PFSK-1 (cell line): ENCODE measurements around the gene FSD2.

Source experiments
- FOXP2 ChIP-seq: optimal IDR thresholded peaks from 2 replicates; pipeline ENCODE3; 2011; ENCODE audit warnings: borderline replicate concordance, control low read depth, inconsistent platforms; ENCODE audit not compliant: insufficient read depth; ENCODE audit errors: extremely low read length, extremely low read depth
- POLR2AphosphoS5 ChIP-seq: IDR thresholded peaks from 2 replicates; pipeline ENCODE4 v1.6.1; 2012; ENCODE audit warnings: low read depth, mild to moderate bottlenecking, control low read depth, low read length, moderate library complexity
- REST ChIP-seq, 2 experiments: IDR thresholded peaks; 2 replicates each; pipeline versions ENCODE4 v1.6.1 to v1.8.0; 2011 to 2012; ENCODE audit warnings: low read depth in 2 of 2, low read length in 2 of 2, control low read depth in 1 of 2, inconsistent platforms in 1 of 2, mild to moderate bottlenecking in 1 of 2, moderate library complexity in 1 of 2; ENCODE audit not compliant: insufficient read depth in 1 of 2
- SIN3A ChIP-seq: IDR thresholded peaks from 2 replicates; pipeline ENCODE4 v1.6.1; 2012; ENCODE audit warnings: mild to moderate bottlenecking, low read length, moderate library complexity, borderline replicate concordance; ENCODE audit not compliant: insufficient read depth
- TAF1 ChIP-seq: IDR thresholded peaks from 2 replicates; pipeline ENCODE4 v1.6.1; 2012; ENCODE audit warnings: low read length, control low read depth, borderline replicate concordance; ENCODE audit not compliant: insufficient read depth

Gene FSD2

GRCh38 chr15:82710926-82711490, 94.9 kb downstream of the FSD2 start:
- no peak for TF ChIP-seq TAF1
- no peak for TF ChIP-seq SIN3A
- no peak for TF ChIP-seq FOXP2
- TF ChIP-seq REST (IDR thresholded peaks at IDR 0.05; ENCODE audit: insufficient read depth in 1 of 2, low read depth in 2 of 2, low read length in 2 of 2), result no peak
- no peak for TF ChIP-seq POLR2AphosphoS5

- no peak for TF ChIP-seq TAF1
- no peak for TF ChIP-seq FOXP2
- no peak for TF ChIP-seq POLR2AphosphoS5
Observed at GRCh38 chr15:82710208-82710555, 95.7 kb downstream of the FSD2 start.

- TF ChIP-seq SIN3A, result peak; percentile 41; the same call in 1 of the 2 replicates
- TF ChIP-seq TAF1, result no peak
- no peak for TF ChIP-seq FOXP2
- TF ChIP-seq POLR2AphosphoS5, result no peak
- peak; percentile 92 to 97 for TF ChIP-seq REST (IDR thresholded peaks at IDR 0.05; ENCODE audit: insufficient read depth in 1 of 2, low read depth in 2 of 2, low read length in 2 of 2)
Observed at GRCh38 chr15:82709421-82710207, 96.3 kb downstream of the FSD2 start, which contains the start of gene AP3B2. AP3B2 (minus strand) TSS chr15:82709875; CDS start chr15:82709706, 169 bp downstream.

- no peak for TF ChIP-seq REST (IDR thresholded peaks at IDR 0.05; ENCODE audit: insufficient read depth in 1 of 2, low read depth in 2 of 2, low read length in 2 of 2)
- TF ChIP-seq SIN3A, result no peak
- no peak for TF ChIP-seq POLR2AphosphoS5
- no peak for TF ChIP-seq FOXP2
- no peak for TF ChIP-seq TAF1
Observed at GRCh38 chr15:82709081-82709420, 96.8 kb downstream of the FSD2 start.
